GM21528 (cell line): ENCODE results near the gene SLC13A2.

Experiments
- ATAC-seq: cut with Tn5 transposase; IDR thresholded peaks from one replicate; pipeline ENCODE4 v1.9.1; 2021; ENCODE audit warnings: mild to moderate bottlenecking, moderate library complexity; ENCODE audit not compliant: unreplicated experiment, low FRiP score

The SLC13A2 gene

GRCh38 chr17:28532050-28532960 lies 58.9 kb downstream of the SLC13A2 start:
- no peak for ATAC-seq

DNA sequence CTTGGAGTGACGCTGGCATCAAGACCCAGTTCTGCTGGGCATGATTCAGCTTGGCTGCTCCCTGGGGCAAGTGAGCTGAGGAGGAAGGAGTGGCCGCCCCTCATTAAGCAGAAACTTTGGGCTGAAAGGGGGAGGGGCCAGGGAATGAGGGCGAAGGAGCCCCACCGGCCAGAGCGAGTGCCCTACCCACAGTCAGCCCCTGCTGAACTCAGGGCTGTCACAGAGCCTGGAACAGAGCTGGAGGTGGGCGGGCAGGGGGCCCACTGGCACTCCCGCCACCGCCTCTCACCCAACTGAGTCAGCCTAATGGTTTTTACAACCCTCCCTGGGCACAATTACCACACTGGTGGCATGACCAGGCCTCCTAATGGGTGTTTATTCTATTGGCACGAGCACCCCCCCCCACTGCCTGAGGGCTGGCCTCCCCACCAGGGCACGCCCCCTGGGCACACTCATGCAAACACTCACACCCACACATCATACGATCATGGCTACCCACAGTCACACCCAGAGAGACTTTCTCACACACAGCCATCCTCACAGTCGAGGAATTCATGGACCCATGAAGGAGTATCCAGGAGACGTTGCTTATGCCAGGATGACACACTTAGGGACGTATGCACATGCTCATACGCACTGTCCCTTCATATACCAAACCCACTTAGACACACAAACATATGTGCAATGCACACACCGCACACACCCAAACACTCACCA lies 59.8 kb downstream of the SLC13A2 start:
- ATAC-seq = no peak

DNA sequence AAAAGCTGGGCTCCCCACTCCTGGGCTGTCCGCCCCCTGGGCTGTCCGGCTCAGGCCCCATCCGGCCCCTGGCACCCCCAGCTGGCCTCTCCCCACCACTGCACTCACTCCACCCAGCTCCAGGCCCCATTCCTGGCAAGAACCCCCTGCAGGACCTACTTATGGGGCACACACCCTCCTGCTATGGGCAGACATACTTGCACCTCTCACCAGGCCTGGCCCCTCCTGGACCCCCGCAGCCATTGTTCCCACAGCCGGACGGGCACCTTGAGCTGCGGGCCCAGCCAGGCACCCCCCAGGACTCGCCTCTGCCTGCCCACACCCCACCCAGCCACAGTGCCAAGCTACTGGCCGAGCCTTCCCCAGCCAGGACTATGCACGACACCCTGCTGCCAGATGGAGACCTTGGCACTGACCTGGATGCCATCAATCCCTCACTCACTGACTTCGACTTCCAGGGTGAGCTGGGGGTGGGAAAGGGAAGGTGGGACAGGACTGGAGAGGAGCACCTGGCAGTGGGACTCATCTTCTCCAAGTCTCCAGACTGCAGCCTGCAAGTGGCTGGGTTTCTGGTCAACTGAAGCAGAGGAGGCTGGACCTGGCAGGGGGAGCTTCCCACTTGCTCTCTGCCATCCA lies 61.4 kb downstream of the SLC13A2 start:
- no peak for ATAC-seq

- ATAC-seq = no peak
These were observed 63.2 kb downstream of the SLC13A2 start for GRCh38 chr17:28536532-28537218.

GRCh38 chr17:28537219-28537610 lies 63.8 kb downstream of the SLC13A2 start:
- no peak for ATAC-seq

DNA sequence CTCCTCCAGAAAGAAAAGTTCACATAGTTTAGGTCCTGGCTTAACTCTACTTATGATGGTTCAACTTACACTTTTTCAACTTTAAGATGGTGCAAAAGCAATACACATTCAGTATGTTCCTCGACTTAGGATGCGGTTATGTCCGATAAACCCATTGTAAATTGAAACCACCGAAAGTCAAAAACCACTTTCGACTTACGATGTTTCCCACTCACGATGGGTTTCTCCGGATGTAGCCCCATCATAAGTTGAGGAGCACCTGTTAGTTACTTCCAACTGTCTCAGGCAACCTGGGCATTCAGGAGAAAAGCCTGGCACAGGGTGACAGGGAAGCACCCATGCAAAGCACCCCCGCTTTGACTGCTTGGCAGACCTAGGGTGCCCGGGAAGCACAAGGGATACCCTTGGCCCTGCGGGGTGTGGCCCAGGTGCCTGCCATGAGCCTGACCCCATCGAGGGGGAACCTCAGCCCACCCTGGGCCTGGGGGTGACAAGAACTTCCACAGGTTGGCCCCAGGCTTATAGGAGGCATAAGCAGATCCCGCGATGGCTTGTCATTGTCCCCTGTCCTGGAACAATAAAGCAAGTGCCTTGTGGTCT lies 65.0 kb downstream of the SLC13A2 start:
- no peak for ATAC-seq

DNA sequence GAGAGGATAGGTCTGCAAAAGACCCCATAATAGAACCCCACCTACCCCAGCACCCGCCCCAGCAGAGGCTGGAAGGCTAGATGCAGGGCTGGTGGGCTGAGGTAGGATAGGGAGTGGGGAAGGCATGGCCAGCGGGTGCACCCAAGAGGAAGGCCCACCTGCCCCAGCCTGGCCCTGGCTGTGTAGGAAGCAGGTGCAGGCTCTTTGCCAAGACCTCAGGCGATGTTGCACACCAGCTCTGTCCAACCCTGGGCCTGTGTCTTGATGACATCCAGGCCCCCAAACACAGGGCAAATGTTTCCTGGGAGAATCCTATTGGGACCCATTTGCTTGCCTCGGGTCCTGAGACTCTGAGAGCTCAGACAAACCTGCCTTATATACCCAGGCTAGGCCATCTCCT lies 66.8 kb downstream of the SLC13A2 start:
- ATAC-seq = no peak

GRCh38 chr17:28541439-28541838 lies 68.0 kb downstream of the SLC13A2 start:
- ATAC-seq = no peak

DNA sequence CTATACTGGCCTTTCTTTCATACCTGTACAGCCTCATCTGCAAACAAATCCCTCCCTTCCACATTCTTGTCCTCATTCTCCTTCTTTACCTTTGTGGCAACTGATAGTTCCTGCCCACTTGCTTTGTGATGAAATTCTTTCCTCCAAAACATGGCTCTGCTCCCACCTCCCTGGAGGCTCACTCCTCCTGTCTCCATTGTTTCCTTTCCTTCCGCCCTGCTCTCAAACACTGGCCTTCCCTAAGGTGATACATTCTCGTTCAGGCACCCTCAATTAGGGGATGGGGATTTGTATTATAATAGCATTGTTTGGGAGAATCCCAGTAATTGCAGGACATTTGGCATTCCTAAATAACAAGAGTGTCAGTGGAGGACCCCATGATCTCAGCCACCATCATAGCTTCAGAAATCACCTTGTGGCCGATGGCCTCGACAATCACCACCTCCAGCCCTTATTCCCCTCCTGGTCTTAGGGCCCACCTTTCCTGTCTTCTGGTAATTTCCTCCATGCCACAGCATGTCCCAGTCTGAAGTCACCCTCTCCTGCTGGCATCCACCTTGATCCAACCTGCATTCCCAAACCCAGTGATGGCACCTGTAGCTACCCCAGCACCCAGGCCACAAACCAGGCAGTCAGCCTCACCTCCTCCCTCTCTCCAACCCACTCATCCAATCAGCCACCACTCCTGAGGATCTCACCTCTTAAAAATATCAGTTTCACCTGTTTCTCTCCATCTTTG lies 71.1 kb downstream of the SLC13A2 start:
- no peak for ATAC-seq

GRCh38 chr17:28545141-28545503 lies 71.7 kb downstream of the SLC13A2 start:
- ATAC-seq = no peak

- ATAC-seq = no peak
These were observed 72.5 kb downstream of the SLC13A2 start for GRCh38 chr17:28545787-28546415.

GRCh38 chr17:28547096-28547622 lies 73.7 kb downstream of the SLC13A2 start:
- ATAC-seq = no peak
